Astrocyte (in vitro differentiated cells and primary cell): ENCODE data around the gene FOXD3.

Experiments
- CTCF ChIP-seq: IDR thresholded peaks from 2 replicates; pipeline ENCODE4 v1.5.1; 2011; ENCODE audit warnings: low read depth, mild to moderate bottlenecking, inconsistent platforms, low read length, moderate library complexity; ENCODE audit not compliant: insufficient read depth
- EZH2 ChIP-seq: IDR thresholded peaks from 2 replicates; pipeline ENCODE4 v1.6.1; 2012; ENCODE audit warnings: mild to moderate bottlenecking, low read length, inconsistent platforms; ENCODE audit not compliant: insufficient read depth

GRCh38 chr1:63318201-63318979 lies 4.0 kb upstream of the FOXD3 start:
- no peak for TF ChIP-seq CTCF
- TF ChIP-seq EZH2: no peak
